Tongue (tissue), 2 donors: ENCODE measurements around the gene ICA1. TPM values are rescaled to one million over a fixed set of nuclear protein-coding genes. Genes with fewer than 3 reads are reported as not detected.
"Not testable (repeated sequence)": the region's sequence is repeated elsewhere in the genome, so short reads cannot be mapped to it uniquely, and the experiment has no call there.

Source experiments
- DNase-seq: peaks from one replicate; pipeline ENCODE4 v3.0.0-alpha.2; 2015
- total RNA-seq: library from RNA; depleted of rRNA; stranded (reverse); fragments of >200 nt; gene quantifications from one replicate; pipeline ENCODE4 v1.2.3, GENCODE V29; 2014

Gene ICA1
- total RNA-seq, 1 donor from 2014 or later = 4.6 TPM

GRCh38 chr7:8260871-8261694, 884 bp downstream of the ICA1 start:
- peak; percentile 35 for DNase-seq

GRCh38 chr7:8259586-8260222, 2.3 kb downstream of the ICA1 start:
- no peak for DNase-seq

GRCh38 chr7:8258734-8259133, 3.2 kb downstream of the ICA1 start:
- no peak for DNase-seq

DNA sequence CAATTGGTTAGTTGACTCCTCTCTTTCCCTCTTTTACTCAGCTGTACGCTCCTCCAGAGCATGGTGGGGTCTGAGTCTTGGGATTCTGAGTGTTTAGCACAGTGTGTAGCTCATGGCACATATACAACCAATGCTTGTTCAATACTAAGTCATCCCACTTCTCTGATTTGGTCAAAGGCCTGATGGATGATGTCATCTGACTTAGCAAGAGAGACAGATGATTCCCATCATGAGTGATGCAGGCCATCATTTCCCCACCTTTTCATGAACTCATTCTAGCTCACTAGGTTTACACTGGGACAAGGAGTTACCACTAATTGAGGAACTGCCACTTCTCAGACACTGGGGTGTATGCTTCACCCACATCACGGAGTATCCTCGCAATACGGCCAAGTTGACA, 3.8 kb downstream of the ICA1 start:
- DNase-seq = no peak

GRCh38 chr7:8255680-8256655, 6.0 kb downstream of the ICA1 start:
- no peak for DNase-seq

DNA sequence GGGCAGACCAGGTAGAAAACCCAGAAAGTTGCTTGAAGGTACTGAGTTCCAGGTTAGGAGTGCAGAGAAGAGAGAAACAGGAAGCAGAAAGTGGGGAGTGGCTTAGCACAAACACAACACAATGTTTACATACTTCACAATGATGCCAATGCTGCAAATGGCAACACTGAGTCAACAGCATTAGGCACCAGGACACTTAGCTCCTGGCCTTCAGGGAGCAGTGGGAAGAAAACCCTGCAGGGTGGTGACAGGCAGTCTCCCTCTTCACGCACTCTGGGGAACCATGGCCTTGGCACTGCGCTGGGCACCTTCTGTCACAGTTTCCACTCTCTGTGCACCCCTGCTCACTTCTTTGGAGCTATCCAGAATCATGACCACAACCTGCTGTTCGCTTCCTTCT, 7.3 kb downstream of the ICA1 start:
- no peak for DNase-seq

- DNase-seq = no peak
Observed at GRCh38 chr7:8254215-8254614, 7.8 kb downstream of the ICA1 start.

- DNase-seq = no peak
Observed at GRCh38 chr7:8251195-8251594, 10.8 kb downstream of the ICA1 start.

DNA sequence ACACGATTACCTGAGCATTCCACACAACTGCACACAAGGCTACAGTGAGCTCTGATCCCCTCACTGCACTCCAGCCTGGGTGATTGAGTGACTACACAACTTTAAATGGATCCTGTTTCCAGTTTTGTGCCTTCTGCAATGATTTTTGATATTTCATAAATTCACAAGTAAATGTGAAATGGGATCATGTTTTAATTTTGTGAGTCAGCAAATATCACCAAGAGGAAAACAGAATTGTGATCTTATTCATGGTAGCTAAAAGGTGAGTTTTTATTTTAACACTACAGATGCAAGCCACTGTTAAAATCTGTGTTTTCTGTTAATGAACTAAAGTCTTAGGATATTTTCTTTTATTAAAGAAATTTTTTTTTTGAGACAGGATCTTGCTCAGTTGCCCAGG, 11.4 kb downstream of the ICA1 start:
- no peak for DNase-seq

DNA sequence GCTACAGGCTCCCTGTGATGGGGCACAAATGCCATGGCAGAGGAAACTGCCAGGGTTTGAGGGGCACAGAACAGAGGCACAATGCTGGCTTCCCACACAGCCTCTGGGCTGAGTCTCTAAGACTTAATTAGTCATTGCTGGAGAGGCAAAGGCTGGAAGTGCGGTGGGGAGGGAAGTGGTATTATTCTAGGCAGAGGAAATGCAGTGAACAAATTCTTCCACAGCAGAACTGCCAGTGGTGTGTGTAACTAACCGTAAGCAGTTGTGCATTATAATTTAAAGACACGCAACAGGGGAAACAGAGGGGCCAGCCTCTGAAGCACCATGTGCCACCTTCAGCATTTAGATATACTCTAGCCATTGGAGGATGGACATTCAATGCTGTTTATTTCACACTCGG, 12.8 kb downstream of the ICA1 start:
- DNase-seq = no peak

DNA sequence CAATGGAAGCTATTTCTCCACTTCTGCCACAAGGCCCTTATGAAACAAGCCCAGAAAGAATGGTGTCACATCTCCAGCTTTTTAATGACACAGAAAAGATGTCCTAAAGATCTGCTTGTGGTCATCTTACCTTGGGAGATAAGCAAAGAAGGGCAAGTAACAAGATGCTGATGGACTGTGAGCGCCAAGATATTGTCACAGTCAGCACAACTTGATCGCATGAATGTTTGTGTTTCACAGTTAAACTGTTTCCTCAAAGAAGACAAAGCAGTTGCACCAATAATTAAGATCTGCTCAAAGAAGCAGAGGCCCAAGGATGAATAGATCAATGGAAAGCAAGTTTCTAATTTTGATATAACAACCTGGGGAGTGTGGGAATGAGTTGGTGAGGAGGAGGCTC, 15.9 kb downstream of the ICA1 start:
- DNase-seq = no peak

DNA sequence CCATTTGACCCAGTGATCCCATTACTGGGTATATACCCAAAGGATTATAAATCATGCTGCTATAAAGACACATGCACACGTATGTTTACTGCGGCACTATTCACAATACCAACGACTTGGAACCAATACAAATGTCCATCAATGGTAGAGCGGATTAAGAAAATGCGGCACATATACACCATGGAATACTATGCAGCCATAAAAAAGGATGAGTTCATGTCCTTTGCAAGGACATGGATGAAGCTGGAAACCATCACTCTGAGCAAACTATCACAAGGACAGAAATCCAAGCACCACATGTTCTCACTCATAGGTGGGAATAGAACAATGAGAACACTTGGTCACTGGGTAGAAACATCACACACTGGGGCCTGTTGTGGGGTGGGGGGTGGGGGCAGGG, 16.9 kb downstream of the ICA1 start:
- not testable (repeated sequence) for DNase-seq

DNA sequence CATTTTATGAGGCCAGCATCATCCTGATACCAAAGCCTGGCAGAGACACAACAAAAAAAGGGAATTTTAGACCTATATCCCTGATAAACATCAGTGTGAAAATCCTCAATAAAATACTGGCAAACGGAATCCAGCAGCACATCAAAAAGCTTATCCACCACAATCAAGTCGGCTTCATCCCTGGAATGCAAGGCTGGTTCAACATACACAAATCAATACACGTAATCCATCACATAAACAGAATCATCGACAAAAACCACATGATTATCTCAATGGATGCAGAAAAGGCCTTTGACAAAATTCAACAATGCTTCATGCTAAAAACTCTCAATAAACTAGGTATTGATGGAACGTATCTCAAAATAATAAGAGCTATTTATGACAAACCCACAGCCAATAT, 18.9 kb downstream of the ICA1 start:
- DNase-seq = not testable (repeated sequence)

DNA sequence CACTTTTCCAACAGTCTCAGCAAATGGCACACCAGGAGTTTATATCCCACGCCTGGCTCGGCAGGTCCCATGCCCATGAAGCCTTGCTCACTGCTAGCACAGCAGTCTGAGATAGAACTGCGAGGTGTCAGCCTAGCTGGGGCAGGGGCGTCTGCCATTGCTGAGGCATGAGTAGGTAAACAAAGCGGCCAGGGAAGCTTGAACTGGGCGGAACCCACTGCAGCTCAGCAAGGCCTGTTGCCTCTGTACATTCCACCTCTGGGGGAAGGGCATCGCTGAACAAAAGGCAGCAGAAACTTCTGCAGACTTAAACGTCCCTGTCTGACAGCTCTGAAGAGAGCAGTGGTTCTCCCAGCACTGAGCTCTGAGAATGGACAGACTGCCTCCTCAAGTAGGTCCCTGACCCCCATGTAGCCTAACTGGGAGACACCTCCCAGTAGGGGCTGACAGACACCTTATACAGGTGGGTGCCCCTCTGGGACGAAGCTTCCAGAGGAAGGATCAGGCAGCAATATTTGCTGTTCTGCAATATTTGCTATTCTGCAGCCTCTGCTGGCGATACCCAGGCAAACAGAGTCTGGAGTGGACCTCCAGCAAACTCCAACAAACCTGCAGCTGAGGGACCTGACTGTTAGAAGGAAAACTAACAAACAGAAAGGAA, 22.1 kb downstream of the ICA1 start:
- not testable (repeated sequence) for DNase-seq

DNA sequence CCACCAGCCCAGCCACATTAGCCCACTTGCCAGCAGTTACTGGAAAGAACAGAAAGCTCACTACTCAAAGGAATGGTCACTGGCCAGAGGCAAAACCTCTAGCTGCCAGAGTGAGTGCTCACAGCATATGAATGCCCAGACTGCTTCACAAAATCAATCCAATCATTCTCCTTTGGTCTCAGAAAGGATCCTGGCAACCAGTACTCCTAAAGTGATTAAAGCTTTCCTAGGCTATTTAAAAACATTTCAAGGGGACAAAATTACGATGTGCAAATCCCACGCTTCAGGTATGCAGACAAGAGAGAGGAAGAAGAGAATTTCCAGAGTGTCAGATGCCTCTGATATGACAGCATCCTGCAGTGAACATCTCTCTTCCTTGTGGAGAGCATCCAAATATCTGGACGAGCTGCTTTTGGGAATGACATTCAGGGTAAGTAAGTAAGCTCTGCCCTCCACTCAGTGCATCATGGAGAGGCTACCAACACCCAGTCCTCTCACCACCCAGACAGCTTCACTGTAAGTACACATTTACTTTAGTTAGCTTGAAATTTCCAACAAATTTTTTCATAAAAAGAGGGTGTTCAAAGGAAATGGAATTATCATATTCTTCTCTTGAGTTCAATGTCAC, 25.1 kb downstream of the ICA1 start:
- DNase-seq = no peak

GRCh38 chr7:8232999-8233847, 28.7 kb downstream of the ICA1 start:
- DNase-seq = no peak

GRCh38 chr7:8229927-8230326, 32.0 kb downstream of the ICA1 start:
- DNase-seq = no peak

DNA sequence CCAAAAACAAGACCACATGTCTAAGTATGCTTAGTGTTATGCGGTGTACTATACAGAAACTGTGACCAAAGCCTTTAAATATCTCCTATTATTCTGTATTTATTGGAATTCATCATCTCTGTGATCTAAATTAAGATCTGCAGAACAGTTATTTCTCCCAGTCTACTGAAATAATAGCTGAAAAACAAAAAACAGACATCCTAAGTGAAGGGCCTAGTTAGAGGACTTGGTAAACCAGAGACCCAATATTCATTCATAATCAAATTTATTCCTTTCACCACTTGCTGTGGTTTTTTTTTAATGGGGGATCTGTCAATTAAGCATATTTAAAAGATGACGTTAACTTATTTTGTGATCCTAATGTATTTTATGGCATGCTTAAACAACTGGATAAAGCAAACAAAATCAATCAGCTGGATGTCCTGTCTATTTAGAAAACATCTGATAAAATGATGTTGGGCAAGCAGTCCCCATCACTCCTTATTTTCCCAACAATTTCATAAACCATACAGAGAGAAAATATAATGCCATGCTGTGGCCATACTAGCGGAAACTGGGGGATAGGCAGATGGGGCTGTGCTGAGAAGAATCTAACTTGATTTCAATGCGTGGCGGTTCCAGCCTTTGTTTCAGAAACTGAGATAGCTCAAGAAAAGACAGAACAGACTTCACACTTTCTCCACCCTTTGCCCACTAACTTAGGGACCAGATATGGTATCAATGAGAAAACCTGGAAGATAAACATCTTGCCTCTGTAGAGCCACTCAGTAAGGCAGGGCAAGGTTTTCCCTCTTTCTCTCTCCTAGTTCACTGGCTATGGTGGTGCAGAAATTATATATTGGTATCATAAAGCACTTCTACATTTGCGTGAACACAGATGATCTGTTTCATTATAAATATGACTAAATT, 32.9 kb downstream of the ICA1 start:
- no peak for DNase-seq

DNA sequence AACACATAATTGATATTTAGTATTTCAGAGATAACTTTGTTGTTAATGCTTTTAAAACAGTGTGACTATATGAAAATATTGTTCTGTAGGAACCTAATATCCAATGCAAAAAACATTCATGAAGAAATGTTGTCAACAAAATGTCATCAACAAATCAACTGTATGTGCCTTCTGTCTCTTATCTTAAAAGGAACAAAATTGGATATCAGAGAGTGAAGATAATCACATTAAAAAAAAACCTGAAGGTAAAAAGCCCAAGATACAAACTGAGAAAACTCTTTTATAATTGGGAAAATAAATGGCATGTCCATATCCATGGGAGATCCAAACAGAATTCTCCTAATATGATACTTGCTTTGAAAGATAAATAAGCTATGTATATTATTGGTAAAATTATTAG, 33.9 kb downstream of the ICA1 start:
- no peak for DNase-seq

DNA sequence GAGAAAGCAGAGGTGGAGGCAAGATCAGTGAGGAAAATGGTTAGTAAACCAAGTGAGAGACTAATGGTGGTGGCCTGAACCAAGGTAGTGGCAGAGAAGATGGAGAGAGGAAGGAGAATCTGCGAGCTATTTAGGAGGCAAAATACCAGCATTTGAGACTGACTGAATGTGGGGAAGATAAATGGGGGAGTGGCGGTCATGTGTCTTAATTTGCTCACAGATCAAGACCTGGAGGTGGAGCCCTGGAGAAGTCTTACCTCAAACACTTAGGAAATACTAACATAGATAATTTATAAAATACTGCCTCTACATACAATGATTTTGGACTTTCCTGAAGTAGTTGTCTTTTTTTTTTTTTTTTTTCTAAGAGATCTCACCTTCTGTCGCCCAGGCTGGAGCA, 34.7 kb downstream of the ICA1 start:
- DNase-seq = no peak
